HG02981 (cell line): Measurements from ENCODE around the gene DST.

ENCODE experiments used
- ATAC-seq: cut with Tn5 transposase; IDR thresholded peaks from one replicate; pipeline ENCODE4 v1.9.1; 2021; ENCODE audit warnings: mild to moderate bottlenecking, moderate library complexity; ENCODE audit not compliant: unreplicated experiment

DST gene

DNA sequence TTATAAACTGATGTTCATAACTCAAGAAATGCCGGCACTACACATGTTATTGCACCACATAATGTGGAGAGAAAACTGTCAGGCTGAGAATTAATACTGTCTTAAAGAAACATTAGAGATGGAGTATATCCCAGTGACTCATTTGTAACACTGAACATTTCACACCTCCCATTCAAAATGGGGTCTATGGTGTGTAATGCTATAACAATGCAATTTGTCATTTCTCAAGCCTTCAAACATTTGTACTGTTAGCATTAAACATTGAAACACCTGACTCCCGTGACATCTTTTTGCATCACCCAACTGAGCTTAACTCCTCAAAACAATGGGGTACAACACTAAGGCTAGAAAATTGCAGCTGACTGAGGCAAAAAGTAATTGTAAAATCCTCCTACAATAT is 151.7 kb downstream of the DST start:
- no peak for ATAC-seq

- ATAC-seq = no peak
These were observed 153.1 kb downstream of the DST start for GRCh38 chr6:56489559-56489958.

DNA sequence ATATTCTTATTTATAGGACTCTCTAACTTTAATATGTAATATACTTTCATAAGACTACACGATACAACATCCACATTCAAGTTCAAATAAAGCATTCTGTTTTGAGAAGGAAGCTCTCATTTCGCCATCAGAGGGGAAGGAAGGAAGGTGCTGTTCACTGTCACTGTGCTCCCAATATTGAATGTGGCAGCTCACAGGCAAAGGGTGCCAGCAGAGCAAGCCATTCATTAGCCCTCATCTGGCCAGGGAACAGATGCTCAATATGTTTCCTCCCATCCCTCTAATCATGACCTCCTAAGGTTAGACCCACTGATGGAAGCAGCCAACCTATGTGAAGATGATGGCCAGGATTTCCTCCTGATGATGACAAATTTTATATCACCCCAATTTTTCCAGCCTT is 154.4 kb downstream of the DST start:
- no peak for ATAC-seq

GRCh38 chr6:56486681-56487080 is 156.0 kb downstream of the DST start:
- ATAC-seq = no peak

- ATAC-seq = no peak
These were observed 158.0 kb downstream of the DST start for GRCh38 chr6:56484669-56485068.

DNA sequence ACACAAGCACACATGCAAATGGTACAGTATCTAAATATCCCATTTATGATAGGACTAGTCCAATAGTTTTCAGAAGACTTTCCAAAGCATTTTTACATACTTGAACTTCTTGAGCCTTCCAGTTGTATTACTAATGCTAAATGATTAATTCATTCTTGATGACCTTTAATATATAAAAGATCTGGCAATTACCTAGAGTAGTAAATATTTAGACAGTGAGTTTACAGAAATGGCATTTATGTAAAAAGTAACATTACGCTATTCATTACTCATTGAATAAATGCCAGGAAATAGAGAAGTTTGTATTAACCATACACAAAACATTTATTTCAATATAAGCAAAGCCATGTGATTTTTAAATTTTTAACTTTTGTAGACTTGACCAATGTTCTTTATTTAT is 158.8 kb downstream of the DST start:
- no peak for ATAC-seq

- no peak for ATAC-seq
These were observed 160.2 kb downstream of the DST start for GRCh38 chr6:56482525-56482924.

GRCh38 chr6:56481957-56482356 is 160.7 kb downstream of the DST start:
- ATAC-seq = no peak

GRCh38 chr6:56480654-56481337 is 161.9 kb downstream of the DST start:
- ATAC-seq = no peak

DNA sequence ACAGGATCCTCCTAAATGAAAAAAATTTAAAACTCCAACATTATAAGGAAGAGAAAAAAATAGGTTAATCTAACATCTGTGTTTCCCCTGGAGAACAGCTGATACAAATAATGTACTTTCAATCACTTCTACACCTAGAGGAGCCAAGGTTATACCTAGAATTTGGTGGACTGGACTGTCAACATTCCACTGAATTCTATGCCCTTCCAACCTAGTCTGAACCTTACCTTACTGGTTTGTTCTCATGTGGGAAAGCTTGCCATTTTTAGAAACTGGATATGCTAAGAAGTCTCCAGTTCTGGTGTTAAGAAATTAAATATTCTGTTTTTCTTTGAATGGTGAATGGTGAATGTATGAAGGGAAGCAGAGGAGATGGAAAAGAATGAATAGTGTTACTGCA is 162.4 kb downstream of the DST start:
- no peak for ATAC-seq

DNA sequence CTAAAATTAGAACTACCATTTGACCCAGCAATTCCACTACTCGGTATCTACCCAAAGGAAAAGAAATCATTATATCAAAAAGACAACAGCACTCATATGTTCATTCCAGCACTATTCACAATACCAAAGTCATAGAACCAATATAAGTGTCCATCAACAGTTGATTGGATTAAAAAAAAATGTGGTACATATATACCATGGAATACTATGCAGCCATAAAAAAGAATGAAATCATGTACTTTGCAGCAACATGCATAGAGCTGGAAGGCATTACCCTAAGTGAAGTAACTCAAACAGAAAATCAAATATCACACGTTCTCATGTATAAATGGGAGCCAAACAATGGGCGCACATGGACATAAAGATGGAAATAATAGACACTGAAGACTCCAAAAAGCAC is 163.3 kb downstream of the DST start:
- no peak for ATAC-seq

DNA sequence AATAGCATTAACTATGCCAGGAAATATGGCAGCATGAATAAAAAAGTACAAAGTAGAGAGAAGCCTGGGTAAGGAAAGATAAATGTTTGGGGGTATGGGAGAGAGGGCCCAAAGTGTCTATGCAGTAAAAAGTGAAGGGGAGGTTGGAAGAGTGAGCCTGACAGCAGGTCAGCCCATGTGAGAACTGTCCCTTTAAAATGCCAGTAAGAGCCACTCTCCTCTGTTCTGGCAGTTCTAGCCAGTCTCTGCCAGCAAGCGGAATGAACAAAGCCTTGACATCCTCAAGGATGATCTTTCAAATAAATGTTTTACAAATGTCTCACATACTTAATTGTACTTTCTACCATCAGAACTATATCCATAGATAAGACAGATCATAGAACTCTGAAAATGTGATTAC is 164.5 kb downstream of the DST start:
- no peak for ATAC-seq

DNA sequence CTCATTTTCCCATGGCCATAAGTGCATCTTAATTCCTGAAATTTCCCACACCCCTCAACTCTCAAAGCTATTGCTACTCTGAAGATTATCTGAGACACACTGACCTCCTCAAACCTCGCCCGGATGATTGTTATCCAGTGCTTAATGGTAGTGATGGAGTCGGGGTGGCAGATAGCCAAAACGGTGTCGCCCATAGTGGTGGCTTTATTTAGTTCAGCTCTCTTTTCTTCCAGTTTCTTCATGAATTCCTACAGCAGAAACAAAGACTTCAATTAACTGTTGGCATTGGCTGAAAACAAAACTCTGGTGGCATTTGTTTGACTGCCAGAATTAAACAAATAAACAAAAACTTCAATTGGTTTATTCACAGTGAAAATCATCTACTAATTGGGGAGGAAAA is 165.4 kb downstream of the DST start:
- ATAC-seq = no peak

- ATAC-seq = no peak
These were observed 166.8 kb downstream of the DST start for GRCh38 chr6:56475736-56476457.

DNA sequence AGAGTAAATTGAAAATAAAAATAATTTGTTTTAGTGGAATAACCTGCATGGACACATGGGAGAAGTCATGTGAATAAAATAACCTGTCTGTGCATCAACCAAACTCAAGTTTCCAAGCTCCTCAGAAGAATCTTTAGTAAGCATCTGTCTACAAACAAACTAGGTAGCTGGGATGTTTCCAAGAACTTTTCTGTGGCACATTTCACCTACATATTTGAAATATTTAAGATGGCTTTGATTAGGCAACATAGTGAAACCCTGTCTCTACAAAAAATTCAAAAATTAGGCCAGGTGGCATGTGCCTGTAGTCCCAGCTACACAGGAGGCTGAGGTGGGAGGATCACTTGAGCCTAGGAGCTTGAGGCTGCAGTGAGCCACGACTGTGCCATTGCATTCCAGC is 168.2 kb downstream of the DST start:
- ATAC-seq = no peak

DNA sequence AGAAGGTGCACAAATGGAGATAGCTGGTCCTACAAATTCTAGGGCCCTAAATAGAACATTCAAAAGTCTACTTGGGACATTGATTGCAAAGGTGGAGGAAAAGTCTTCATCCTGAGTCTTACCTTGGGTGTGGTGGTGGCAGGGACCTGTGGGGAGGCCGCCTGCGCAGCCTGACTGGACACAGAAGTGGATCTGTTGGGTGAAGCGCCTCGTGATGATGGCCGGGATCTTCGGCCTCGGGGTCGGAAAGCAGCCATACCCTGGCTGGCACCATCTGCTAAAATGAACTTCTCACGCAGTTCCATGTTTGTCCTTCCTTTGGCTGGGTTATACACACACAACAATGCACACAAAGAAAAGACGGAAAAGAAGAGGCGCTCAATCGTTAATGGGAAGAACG is 179.2 kb downstream of the DST start:
- no peak for ATAC-seq

DNA sequence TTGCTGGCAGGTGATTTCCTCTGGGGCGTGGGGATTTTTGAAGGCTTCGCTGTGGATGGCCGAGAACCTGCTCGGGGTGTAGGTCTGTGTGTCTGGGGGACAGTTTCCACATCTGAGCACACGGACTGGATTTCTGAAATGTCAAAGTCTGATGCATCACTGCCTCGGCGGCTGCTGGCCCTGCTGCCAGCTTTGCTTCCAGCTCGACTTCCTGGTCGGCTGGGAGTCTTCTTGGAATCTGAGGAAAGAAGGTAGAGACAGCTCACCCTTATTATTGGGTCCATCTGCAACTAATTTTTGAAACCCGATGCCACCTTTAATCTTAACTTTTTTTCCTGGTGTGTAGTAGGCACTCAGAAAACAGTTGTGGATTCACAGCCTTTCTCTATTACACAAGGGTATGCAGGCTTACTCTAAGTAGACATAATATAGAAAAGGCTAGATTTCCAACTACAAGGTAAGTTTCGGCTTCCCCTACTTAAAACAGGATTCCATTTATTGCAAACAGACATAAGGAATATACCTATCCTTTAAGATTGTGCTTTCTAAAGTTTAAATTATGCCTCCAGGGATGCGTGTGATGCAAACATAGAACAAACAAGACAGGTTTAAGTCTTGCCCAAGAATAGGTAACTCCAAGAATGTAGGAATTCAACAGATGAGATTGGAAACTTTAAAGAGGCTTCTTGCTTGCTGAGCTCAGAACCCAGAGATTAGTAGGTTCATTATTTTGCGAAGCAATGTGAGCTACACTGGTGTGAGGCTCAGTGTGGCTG is 183.5 kb downstream of the DST start:
- ATAC-seq = no peak

DNA sequence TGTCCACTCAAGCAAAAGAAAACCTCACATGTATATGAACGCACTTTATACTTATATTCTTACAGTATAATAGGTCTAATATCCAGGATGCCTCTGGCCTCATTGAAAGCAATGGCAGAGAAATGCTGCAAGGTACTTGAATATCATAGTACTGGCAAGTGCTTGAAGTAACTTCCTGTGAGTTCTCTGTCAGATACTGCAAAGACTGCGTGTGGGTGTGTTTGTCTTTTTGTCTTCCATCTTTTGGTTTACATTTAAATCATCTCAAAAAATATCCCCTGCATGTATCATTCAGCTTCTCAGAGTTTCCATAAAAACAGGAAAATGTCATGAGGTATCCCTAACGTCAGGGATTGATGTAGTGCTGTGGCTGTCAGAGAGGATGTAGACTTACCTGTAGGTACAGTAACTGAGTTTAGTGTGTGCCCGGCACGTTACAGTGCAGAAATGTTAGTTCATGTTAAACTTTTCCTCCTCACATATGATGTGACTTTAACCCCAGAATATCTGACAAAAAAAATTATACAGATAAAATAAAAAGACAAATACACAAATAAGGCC is 184.3 kb downstream of the DST start:
- no peak for ATAC-seq

- no peak for ATAC-seq
These were observed 185.9 kb downstream of the DST start for GRCh38 chr6:56456785-56457184.

- ATAC-seq = no peak
These were observed 191.6 kb downstream of the DST start for GRCh38 chr6:56450882-56451739.

DNA sequence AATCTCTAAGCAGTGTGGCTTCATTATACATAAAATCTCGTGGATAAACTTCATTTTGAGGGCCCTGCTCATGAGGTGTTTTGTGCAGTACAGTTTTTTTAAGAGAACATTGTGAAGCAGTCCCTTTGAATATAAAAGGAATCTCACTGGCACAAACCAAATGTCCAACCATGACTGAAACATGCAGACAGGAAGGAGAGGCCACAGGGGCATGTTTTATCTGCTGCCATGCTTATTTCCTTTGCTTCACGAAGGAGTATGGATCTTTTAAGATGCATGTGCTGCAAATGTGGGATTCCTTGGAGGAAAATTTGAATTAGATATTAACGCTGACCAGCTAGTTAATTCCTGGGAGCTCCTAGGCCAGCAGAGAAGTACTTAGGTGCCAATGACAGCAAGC is 192.3 kb downstream of the DST start:
- ATAC-seq = no peak
